Upper lobe of left lung (tissue), 6 donors: ENCODE measurements around the gene NFASC. TPM values are rescaled to one million over a fixed set of nuclear protein-coding genes. Genes with fewer than 3 reads are reported as not detected.

ENCODE experiments used
- ATAC-seq, 2 donors: fragments of 200-7000 bp; cut with Tn5 transposase; one replicate each; pipeline ENCODE4 v1.9.1; 2022; ENCODE audit warnings: mild to moderate bottlenecking in 2 of 2, moderate library complexity in 2 of 2; ENCODE audit not compliant: low FRiP score in 2 of 2
- DNase-seq, 2 donors: peaks; one replicate each; pipeline ENCODE4 v3.0.0-alpha.2; 2019 to 2020
- H3K27ac ChIP-seq, 4 donors: fragments of 200-600 bp; sonication (generic); one replicate each; pipeline ENCODE4 v1.5.1; 2016 to 2019
- H3K27me3 ChIP-seq, 4 donors: fragments of 200-600 bp; sonication (generic); one replicate each; pipeline ENCODE4 v1.5.1; 2017 to 2019
- H3K36me3 ChIP-seq, 4 donors: fragments of 200-600 bp; sonication (generic); one replicate each; pipeline ENCODE4 v1.5.1; 2016 to 2019
- H3K4me1 ChIP-seq, 4 donors: fragments of 200-600 bp; sonication (generic); one replicate each; pipeline ENCODE4 v1.5.1; 2018 to 2019
- H3K4me3 ChIP-seq, 4 donors: fragments of 200-600 bp; sonication (generic); one replicate each; pipeline ENCODE4 v1.5.1; 2017 to 2019; ENCODE audit warnings: mild to moderate bottlenecking in 2 of 4, moderate library complexity in 1 of 4
- H3K9me3 ChIP-seq, 4 donors: fragments of 200-600 bp; sonication (generic); one replicate each; pipeline ENCODE4 v1.5.1; 2018 to 2019
- EP300 ChIP-seq, 4 donors: sonication (generic); formaldehyde crosslinking; IDR thresholded peaks; one replicate each; pipeline ENCODE4 v1.5.1; 2017; ENCODE audit warnings: antibody characterized with exemption in 4 of 4, control low read depth in 2 of 4
- POLR2A ChIP-seq, 4 donors: fragments of 450-650 bp; IDR thresholded peaks; one replicate each; pipeline ENCODE4 v1.5.1; 2016 to 2017; ENCODE audit warnings: antibody characterized with exemption in 4 of 4, mild to moderate bottlenecking in 2 of 4
- POLR2AphosphoS5 ChIP-seq, 2 donors: sonication (generic); formaldehyde crosslinking; IDR thresholded peaks; one replicate each; pipeline ENCODE4 v1.5.1; 2017; ENCODE audit warnings: antibody characterized with exemption in 2 of 2
- WGBS, 2 donors: methylation state at CpG; one replicate each; pipeline ENCODE4 v1.1.5; 2017 to 2018; 5-methylcytosine and 5-hydroxymethylcytosine counted together
- total RNA-seq, 6 donors: library from RNA; depleted of rRNA in 4 of 6; stranded (reverse); fragments of >200 nt in 4 of 6; gene quantifications; one replicate each; pipeline versions ENCODE4 v1.1.0 to v1.2.1, GENCODE V29; 2016 to 2021
- TF ChIP-seq, protein P1 (sequence below), 6 experiments: fragments of 450-650 bp in 4 of 6; fragments of 200-600 bp in 2 of 6; sonication (generic) in 2 of 6; IDR thresholded peaks; one replicate each; pipeline ENCODE4 v1.5.1; 2016 to 2019; ENCODE audit warnings: antibody characterized with exemption in 6 of 6
- donor health status: DM: no; HTN: no; CAD: no; lungs with moderate emphysema.
- donor health status: DM: no; HTN: yes; CAD: no; lungs with severe emphysema.

The NFASC gene
- total RNA-seq, 6 donors from 2014 or later = 5.5 to 16.8 (median 6.9) TPM

DNA sequence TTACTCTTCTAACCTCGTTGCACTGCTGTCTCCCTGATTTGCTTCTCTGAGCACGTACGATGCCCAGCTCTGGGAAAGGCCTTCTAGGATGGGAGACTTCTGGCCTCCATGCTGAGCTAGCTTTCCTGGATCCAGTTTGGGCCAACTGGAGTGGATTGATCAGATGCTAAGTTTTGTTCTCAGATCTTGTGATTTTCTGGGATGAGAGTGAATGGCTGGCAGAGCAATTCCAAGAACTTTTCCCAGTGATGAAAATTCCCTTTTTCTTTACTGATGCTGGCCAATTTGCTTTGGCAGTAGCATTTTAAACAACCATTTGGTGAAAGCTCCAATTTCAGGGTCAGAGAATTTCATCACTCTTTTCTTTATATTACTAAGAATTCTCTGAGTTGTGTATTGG lies 34.9 kb upstream of the NFASC start:
- Histone ChIP-seq H3K36me3 (no peaks in the 10 kb centered on the region), H3K27ac (no peak overlapping the region), H3K4me3 (no peak overlapping the region), H3K27me3 (no peaks in the 10 kb centered on the region), H3K9me3 (no peaks in the 10 kb centered on the region), H3K4me1 (no peaks in the 10 kb centered on the region)
- DNase-seq (no peak), ATAC-seq (no peak)
- TF ChIP-seq POLR2A (IDR thresholded peaks at IDR 0.05) (no peak), EP300 (IDR thresholded peaks at IDR 0.05) (no peak)
- WGBS, 2 donors = 74 to 75% methylated on average over 3 of the region's 3 CpGs

DNA sequence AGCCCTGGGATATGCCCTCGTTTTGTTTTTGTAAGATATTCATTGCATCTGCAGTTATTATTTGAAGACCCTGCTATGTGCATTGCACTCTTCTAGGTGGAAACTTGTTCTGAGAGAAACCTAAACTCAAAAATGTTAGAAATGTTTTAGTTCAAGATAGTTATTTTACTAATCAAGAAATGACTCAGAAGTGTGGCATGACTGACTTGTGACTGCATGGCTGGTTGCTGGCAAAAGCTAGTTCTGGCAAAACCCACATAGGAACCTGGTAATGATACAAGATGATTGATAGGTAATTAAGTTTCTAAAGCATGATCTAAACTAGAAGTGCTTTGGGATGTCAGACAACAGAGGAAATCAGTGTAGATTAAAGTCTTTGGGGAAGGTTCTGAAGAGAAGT lies 33.8 kb upstream of the NFASC start:
- 63 to 68% methylated on average over 1 of the region's 1 CpG for WGBS, 2 donors
- no peaks in the 10 kb centered on the region for H3K9me3 ChIP-seq
- H3K27me3 ChIP-seq = no peaks in the 10 kb centered on the region
- TF ChIP-seq POLR2A (IDR thresholded peaks at IDR 0.05) (no peak), POLR2AphosphoS5 (IDR thresholded peaks at IDR 0.05) (no peak), EP300 (IDR thresholded peaks at IDR 0.05) (no peak)
- TF ChIP-seq, protein P1, sequence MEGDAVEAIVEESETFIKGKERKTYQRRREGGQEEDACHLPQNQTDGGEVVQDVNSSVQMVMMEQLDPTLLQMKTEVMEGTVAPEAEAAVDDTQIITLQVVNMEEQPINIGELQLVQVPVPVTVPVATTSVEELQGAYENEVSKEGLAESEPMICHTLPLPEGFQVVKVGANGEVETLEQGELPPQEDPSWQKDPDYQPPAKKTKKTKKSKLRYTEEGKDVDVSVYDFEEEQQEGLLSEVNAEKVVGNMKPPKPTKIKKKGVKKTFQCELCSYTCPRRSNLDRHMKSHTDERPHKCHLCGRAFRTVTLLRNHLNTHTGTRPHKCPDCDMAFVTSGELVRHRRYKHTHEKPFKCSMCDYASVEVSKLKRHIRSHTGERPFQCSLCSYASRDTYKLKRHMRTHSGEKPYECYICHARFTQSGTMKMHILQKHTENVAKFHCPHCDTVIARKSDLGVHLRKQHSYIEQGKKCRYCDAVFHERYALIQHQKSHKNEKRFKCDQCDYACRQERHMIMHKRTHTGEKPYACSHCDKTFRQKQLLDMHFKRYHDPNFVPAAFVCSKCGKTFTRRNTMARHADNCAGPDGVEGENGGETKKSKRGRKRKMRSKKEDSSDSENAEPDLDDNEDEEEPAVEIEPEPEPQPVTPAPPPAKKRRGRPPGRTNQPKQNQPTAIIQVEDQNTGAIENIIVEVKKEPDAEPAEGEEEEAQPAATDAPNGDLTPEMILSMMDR (IDR thresholded peaks at IDR 0.05) = no peak
- no peak overlapping the region for H3K27ac ChIP-seq
- ATAC-seq (no peak), DNase-seq (no peak)
- H3K36me3 ChIP-seq = no peaks in the 10 kb centered on the region
- H3K4me1 ChIP-seq = no peaks in the 10 kb centered on the region
- H3K4me3 ChIP-seq = no peak overlapping the region

DNA sequence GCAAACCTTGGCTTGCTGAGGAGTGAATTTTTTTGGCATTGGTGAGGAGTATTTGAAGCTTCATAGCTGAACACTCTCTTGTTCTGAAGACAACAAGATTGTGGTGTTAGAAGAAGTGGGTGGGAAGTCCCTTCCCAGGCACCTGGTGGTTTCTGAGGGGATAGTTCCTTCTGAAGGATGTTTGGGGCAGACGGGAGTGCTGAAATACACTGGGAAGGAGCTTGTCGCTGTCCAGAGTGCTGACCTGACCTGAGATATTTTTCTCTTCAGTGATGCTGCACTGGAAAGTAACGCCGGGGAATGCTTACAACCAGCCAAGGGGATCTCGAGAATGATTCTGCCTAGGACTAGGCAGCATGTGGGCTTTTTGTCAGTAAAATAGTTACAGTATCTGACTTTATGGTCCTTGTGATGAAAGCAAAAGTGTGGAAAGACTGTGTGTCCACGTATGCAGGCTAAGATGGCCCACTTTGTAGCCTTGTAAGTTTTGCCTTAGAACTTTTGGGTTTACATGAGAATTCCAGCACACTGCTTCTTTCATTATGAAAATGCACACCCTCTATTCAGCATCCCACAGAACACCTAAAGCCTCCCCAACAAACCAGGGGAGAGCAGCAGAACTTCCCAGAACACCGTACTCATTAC lies 33.1 kb upstream of the NFASC start:
- peak in 1 of 2 donors; percentile 46 for ATAC-seq

DNA sequence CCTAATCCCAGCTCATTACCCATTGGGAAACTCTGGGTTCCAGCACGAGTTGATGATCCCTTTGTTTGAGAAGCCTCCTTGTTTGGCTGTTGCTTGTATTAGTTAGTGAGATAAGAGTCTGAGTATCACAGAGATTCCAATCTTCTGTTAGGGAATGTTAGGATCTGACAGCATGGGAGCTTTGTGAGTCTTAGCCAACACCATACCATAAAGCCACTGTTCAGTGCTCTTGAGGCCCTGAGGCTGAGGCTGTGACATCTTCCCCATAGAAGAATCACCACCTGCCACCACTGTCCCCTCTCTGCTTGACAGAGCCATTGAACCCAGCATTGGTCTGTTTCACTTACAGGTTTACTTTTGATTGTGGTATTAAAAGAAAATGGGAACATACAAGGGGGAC lies 29.3 kb upstream of the NFASC start:
- TF ChIP-seq POLR2A (IDR thresholded peaks at IDR 0.05) (no peak), EP300 (IDR thresholded peaks at IDR 0.05) (no peak), POLR2AphosphoS5 (IDR thresholded peaks at IDR 0.05) (no peak)
- TF ChIP-seq, protein P1 (IDR thresholded peaks at IDR 0.05) = no peak
- no peaks in the 10 kb centered on the region for H3K36me3 ChIP-seq
- DNase-seq (no peak), ATAC-seq (no peak)
- H3K27ac ChIP-seq = no peak overlapping the region
- H3K4me1 ChIP-seq = no peaks in the 10 kb centered on the region
- no peak overlapping the region for H3K4me3 ChIP-seq
- H3K27me3 ChIP-seq = no peaks in the 10 kb centered on the region
- 17 to 53% methylated on average over 1 of the region's 1 CpG for WGBS, 2 donors
- H3K9me3 ChIP-seq = no peaks in the 10 kb centered on the region

More for the DNA sequence above, 33.1 kb upstream of the NFASC start:
- DNase-seq = no peak
- no peak overlapping the region for H3K27ac ChIP-seq
- H3K27me3 ChIP-seq = no peaks in the 10 kb centered on the region
- WGBS, 2 donors = 38 to 44% methylated on average over 7 of the region's 7 CpGs
- TF ChIP-seq EP300 (IDR thresholded peaks at IDR 0.05) (no peak), POLR2AphosphoS5 (IDR thresholded peaks at IDR 0.05) (no peak)
- TF ChIP-seq, protein P1 (IDR thresholded peaks at IDR 0.05) = no peak
- H3K9me3 ChIP-seq = no peaks in the 10 kb centered on the region
- no peak overlapping the region for H3K4me3 ChIP-seq
- H3K4me1 ChIP-seq = no peaks in the 10 kb centered on the region
- no peaks in the 10 kb centered on the region for H3K36me3 ChIP-seq

DNA sequence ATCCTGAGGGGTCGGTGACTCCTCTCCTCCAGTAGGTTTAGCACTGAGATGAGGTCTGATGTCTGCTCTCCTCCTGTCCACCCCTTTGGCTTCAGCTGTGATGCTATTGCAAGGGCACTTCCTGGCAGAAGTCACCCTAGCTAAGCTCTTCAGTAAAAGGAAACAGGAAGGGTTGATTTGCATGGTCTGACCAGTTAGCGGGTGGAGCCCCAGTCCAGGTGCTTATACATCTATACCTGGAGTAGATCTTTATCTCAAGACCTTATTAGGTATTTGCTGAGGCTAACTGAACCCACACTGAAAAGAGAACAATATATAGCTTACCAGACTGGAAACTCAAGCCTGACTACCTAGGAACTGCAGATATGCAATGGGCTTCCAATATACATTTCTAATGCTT lies 28.9 kb upstream of the NFASC start:
- DNase-seq = no peak
- H3K36me3 ChIP-seq = no peaks in the 10 kb centered on the region
- no peaks in the 10 kb centered on the region for H3K9me3 ChIP-seq
- ATAC-seq = no peak
- no peak overlapping the region for H3K4me3 ChIP-seq
- no peaks in the 10 kb centered on the region for H3K4me1 ChIP-seq
- 66 to 79% methylated on average over 2 of the region's 2 CpGs for WGBS, 2 donors
- H3K27ac ChIP-seq = no peak overlapping the region
- H3K27me3 ChIP-seq = no peaks in the 10 kb centered on the region
- TF ChIP-seq EP300 (IDR thresholded peaks at IDR 0.05) = no peak
- no peak for TF ChIP-seq POLR2A (IDR thresholded peaks at IDR 0.05)
- TF ChIP-seq, protein P1 (IDR thresholded peaks at IDR 0.05) = no peak
- no peak for TF ChIP-seq POLR2AphosphoS5 (IDR thresholded peaks at IDR 0.05)
